B cell (primary cell): ENCODE data around the gene KHK. TPM values are rescaled to one million over a fixed set of nuclear protein-coding genes. Genes with fewer than 3 reads are reported as not detected.

Experiments used
- ATAC-seq: fragments of 200-7000 bp; cut with Tn5 transposase; one replicate; pipeline ENCODE4 v1.10.0; 2021; ENCODE audit warnings: low read depth, mild to moderate bottlenecking, moderate number of reproducible peaks, moderate library complexity
- CTCF ChIA-PET: fragments of 350-600 bp; sonication (Branson Sonifier 250); formaldehyde crosslinking; loops from one replicate; lab custom pipeline; 2021; ENCODE audit warnings: antibody characterized with exemption, inconsistent platforms; lab: Charles Lee
- POLR2A ChIA-PET: fragments of 350-600 bp; sonication (Branson Sonifier 250); formaldehyde crosslinking; loops from one replicate; lab custom pipeline; 2021; ENCODE audit warnings: antibody characterized with exemption; lab: Charles Lee
- DNase-seq: peaks from one replicate; pipeline ENCODE4 v3.0.0; 2013
- H2AFZ ChIP-seq: 2 replicates; pipeline ENCODE4 v1.6.1; 2012; ENCODE audit warnings: mild to moderate bottlenecking, low read depth, low read length; ENCODE audit not compliant: insufficient read depth, poor library complexity, severe bottlenecking
- H3K27ac ChIP-seq, 2 donors: 1 replicate in 1 of 2; 2 replicates in 1 of 2; pipeline ENCODE4 v1.5.1; 2012 to 2013; ENCODE audit warnings: low read length in 2 of 2, mild to moderate bottlenecking in 2 of 2, moderate library complexity in 1 of 2
- H3K27me3 ChIP-seq, 4 experiments: fragments of 200-600 bp in 1 of 4; sonication (generic) in 1 of 4; replicated peaks in 1 of 4; 1 replicate in 2 of 4; 2 replicates in 2 of 4; pipeline versions ENCODE4 v1.6.1 to v1.7.0; 2013 to 2016; ENCODE audit warnings: low read length in 3 of 4, mild to moderate bottlenecking in 2 of 4, mixed read lengths in 1 of 4, moderate library complexity in 1 of 4; ENCODE audit not compliant: insufficient read depth in 4 of 4, control insufficient read depth in 3 of 4; ENCODE audit errors: control extremely low read depth in 1 of 4
- H3K36me3 ChIP-seq, 2 experiments: replicated peaks in 1 of 2; 1 replicate in 1 of 2; 2 replicates in 1 of 2; pipeline versions ENCODE4 v1.6.1 to v1.7.1; 2013; ENCODE audit warnings: low read length in 1 of 2; ENCODE audit not compliant: insufficient read depth in 2 of 2, control insufficient read depth in 1 of 2; ENCODE audit errors: control extremely low read depth in 1 of 2, extremely low read depth in 1 of 2
- H3K4me1 ChIP-seq, 2 donors: fragments of 200-600 bp in 1 of 2; sonication (generic) in 1 of 2; 1 replicate in 1 of 2; 2 replicates in 1 of 2; pipeline versions ENCODE4 v1.5.1 to v1.6.1; 2013 to 2017; ENCODE audit warnings: low read length in 2 of 2; ENCODE audit not compliant: control insufficient read depth in 2 of 2, insufficient read depth in 2 of 2
- H3K4me2 ChIP-seq: replicated peaks from 2 replicates; pipeline ENCODE3; 2012; ENCODE audit warnings: mild to moderate bottlenecking, low read depth, low read length; ENCODE audit not compliant: poor library complexity, severe bottlenecking
- H3K4me3 ChIP-seq, 5 experiments: fragments of 200-600 bp in 1 of 5; sonication (generic) in 1 of 5; 1 replicate in 3 of 5; 2 replicates in 2 of 5; pipeline versions ENCODE4 v1.5.1 to v1.7.0; 2011 to 2016; ENCODE audit warnings: low read length in 4 of 5, mild to moderate bottlenecking in 4 of 5, low read depth in 2 of 5, control low read depth in 1 of 5, moderate library complexity in 1 of 5; ENCODE audit not compliant: insufficient read depth in 1 of 5; ENCODE audit errors: control extremely low read depth in 1 of 5, extremely low read depth in 1 of 5
- H3K79me2 ChIP-seq: fragments of 200-600 bp; sonication (generic); one replicate; pipeline ENCODE4 v1.6.0; 2016; ENCODE audit warnings: low read length; ENCODE audit not compliant: control insufficient read depth, insufficient read depth
- H3K9ac ChIP-seq: fragments of 200-600 bp; sonication (generic); 2 replicates; pipeline ENCODE4 v1.6.1; 2017; ENCODE audit warnings: mild to moderate bottlenecking, low read length, moderate library complexity
- H3K9me3 ChIP-seq, 3 donors: one replicate each; pipeline versions ENCODE4 v1.6.1 to v1.7.1; 2013; ENCODE audit warnings: low read length in 2 of 3; ENCODE audit not compliant: control insufficient read depth in 2 of 3, insufficient read depth in 1 of 3; ENCODE audit errors: control extremely low read depth in 1 of 3
- H4K20me1 ChIP-seq: 2 replicates; pipeline ENCODE4 v1.6.0; 2012; ENCODE audit warnings: mild to moderate bottlenecking, low read length; ENCODE audit not compliant: insufficient read depth, control insufficient read depth, poor library complexity, severe bottlenecking
- H3K27ac Mint-ChIP-seq: one replicate; pipeline ENCODE4 v1.8.0; 2021; ENCODE audit warnings: mixed read lengths
- H3K27me3 Mint-ChIP-seq: one replicate; pipeline ENCODE4 v1.8.0; 2021; ENCODE audit warnings: mixed read lengths
- H3K4me1 Mint-ChIP-seq: one replicate; pipeline ENCODE4 v1.8.0; 2021; ENCODE audit warnings: mixed read lengths
- H3K4me3 Mint-ChIP-seq: one replicate; pipeline ENCODE4 v1.8.0; 2021; ENCODE audit warnings: mixed read lengths
- H3K9me3 Mint-ChIP-seq: one replicate; pipeline ENCODE4 v1.8.0; 2022; ENCODE audit warnings: mixed read lengths; ENCODE audit not compliant: insufficient read depth
- EZH2 ChIP-seq: IDR thresholded peaks from 2 replicates; pipeline ENCODE4 v1.6.1; 2012; ENCODE audit warnings: borderline replicate concordance, low read depth, mild to moderate bottlenecking, moderate library complexity, low read length; ENCODE audit not compliant: insufficient read depth, poor library complexity, severe bottlenecking
- WGBS: methylation state at CpG from one replicate; pipeline ENCODE4 v1.1.5; 2013; ENCODE audit warnings: missing lambda C conversion rate; ENCODE audit not compliant: insufficient coverage; 5-methylcytosine and 5-hydroxymethylcytosine counted together
- intact Hi-C: fragments of 100-400 bp; cut with micrococcal nuclease; formaldehyde crosslinking; loops from one replicate; pipeline ENCODE4 v1.10.0; 2022
- polyA plus RNA-seq: library from polyadenylated mRNA; depleted of rRNA; stranded (reverse); fragments of >200 nt; gene quantifications from 2 replicates; pipeline ENCODE4 v1.2.3, GENCODE V29; 2012
- total RNA-seq, 2 donors: library from RNA; stranded (reverse); fragments of 120-200 nt in 1 of 2; gene quantifications; 1 replicate in 1 of 2; 2 replicates in 1 of 2; pipeline versions ENCODE4 v1.2.3 to v1.2.4, GENCODE V29; 2013 to 2022
- TF ChIP-seq, protein P1 (sequence below): fragments of 200-600 bp; IDR thresholded peaks from one replicate; pipeline ENCODE4 v1.8.0; 2022; ENCODE audit warnings: antibody characterized with exemption, mild to moderate bottlenecking

Gene KHK
- total and polyA plus RNA-seq, 2 donors (not counting 1 experiment from before 2014, with no cell fraction given), result 3.3 to 4.0 TPM

DNA sequence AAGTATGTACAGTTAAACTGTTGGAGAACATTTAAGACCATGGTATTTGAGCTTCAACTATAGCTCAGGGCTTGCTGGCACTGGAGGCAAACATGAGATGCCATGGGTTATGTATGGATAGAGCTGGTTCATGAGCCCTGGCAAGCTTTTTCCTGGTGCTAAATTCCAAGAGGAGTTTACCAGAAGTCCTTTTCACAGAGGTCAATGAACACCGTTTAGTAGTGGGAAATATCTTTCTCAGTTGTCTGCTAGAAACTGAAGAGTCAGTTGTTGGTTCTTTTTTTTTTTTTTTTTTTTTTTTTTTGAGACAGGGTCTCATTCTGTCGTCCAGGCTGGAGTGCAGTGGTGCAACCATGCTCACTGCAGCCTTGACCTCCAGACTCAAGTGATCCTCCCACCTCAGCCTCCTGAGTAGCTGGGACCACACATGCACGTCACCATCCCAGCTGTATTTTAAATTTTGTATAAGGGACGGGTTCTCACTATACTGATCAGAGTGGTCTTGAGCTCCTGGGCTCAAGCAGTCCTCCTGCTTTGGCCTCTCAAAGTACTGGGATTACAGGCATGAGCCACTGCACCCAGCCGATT lies 1.3 kb downstream of the KHK start:
- Mint-ChIP-seq H3K4me1 (peaks cover 18% of the 10 kb centered on the region), H3K4me3 (peak overlapping the region; percentile 91), H3K27ac (no peak overlapping the region), H3K9me3 (no peaks in the 10 kb centered on the region), H3K27me3 (no peaks in the 10 kb centered on the region)
- POLR2A ChIA-PET, result interaction anchor here (0.7 to 1.3 kb wide), 3 partner anchors 56 to 124 kb away, joined by 5 read pairs; partner anchors contain the start of genes ATRAID and SLC5A6
- Histone ChIP-seq H3K79me2 (peaks cover 4% of the 10 kb centered on the region), H3K27me3 (no peaks in the 10 kb centered on the region), H3K9ac (no peak overlapping the region), H4K20me1 (no peaks in the 10 kb centered on the region), H3K9me3 (no peaks in the 10 kb centered on the region), H3K36me3 (no peaks in the 10 kb centered on the region), H2AFZ (no peak overlapping the region), H3K4me2 (no peak overlapping the region), H3K27ac (no peak overlapping the region), H3K4me1 (peaks cover 13 to 20% of the 10 kb centered on the region in 2 donors), H3K4me3 (no peak overlapping the region)
- CTCF ChIA-PET, result interaction anchor here (0.6 to 3.4 kb wide), 8 partner anchors 9 to 243 kb away, joined by 3 to 14 read pairs (median 6); partner anchors contain the start of gene OST4
- intact Hi-C loops, result loop anchor here (5.0 to 10.0 kb wide), 4 partner anchors 126 to 1787 kb away; partner anchors contain the start of genes ASXL2, CENPA and TRMT61B
- TF ChIP-seq EZH2, result no peak
- TF ChIP-seq, protein P1, sequence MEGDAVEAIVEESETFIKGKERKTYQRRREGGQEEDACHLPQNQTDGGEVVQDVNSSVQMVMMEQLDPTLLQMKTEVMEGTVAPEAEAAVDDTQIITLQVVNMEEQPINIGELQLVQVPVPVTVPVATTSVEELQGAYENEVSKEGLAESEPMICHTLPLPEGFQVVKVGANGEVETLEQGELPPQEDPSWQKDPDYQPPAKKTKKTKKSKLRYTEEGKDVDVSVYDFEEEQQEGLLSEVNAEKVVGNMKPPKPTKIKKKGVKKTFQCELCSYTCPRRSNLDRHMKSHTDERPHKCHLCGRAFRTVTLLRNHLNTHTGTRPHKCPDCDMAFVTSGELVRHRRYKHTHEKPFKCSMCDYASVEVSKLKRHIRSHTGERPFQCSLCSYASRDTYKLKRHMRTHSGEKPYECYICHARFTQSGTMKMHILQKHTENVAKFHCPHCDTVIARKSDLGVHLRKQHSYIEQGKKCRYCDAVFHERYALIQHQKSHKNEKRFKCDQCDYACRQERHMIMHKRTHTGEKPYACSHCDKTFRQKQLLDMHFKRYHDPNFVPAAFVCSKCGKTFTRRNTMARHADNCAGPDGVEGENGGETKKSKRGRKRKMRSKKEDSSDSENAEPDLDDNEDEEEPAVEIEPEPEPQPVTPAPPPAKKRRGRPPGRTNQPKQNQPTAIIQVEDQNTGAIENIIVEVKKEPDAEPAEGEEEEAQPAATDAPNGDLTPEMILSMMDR, result no peak
- 97% methylated on average over 3 of the region's 5 CpGs for WGBS
- ATAC-seq, result no peak
- no peak for DNase-seq

DNA sequence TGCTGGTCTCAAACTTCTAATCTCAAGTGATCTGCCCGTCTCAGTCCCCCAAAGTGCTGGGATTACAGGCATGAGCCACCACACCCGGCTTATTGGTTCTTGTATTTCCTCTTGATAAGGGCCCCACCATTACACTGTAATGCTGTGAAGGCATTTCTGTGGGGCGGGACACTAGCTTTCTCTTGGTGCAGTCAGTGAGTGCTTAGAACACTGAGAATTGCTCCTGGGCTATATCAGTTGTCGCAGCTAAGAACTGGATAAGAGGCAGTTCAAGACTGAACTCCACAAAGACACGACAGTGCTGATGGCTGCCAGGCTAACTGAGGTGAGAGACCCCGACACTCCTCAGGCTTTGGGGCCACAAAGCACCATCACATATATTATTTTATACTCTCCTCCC lies 2.1 kb downstream of the KHK start:
- ATAC-seq (no peak), DNase-seq (no peak)
- POLR2A ChIA-PET, result no interaction called here
- CTCF ChIA-PET, result interaction anchor here (0.6 kb wide), 1 partner anchor 244 kb away, joined by 4 read pairs; no protein-coding TSS in a partner anchor
- H3K4me1 Mint-ChIP-seq, result peaks cover 18% of the 10 kb centered on the region
- Histone ChIP-seq H3K4me3 (no peak overlapping the region), H3K79me2 (peaks cover 4% of the 10 kb centered on the region), H3K9me3 (no peaks in the 10 kb centered on the region), H3K27me3 (no peaks in the 10 kb centered on the region), H3K27ac (no peak overlapping the region), H2AFZ (no peak overlapping the region), H3K9ac (no peak overlapping the region), H3K4me1 (peaks cover 13 to 20% of the 10 kb centered on the region in 2 donors), H3K36me3 (no peaks in the 10 kb centered on the region), H3K4me2 (no peak overlapping the region), H4K20me1 (no peaks in the 10 kb centered on the region)
- intact Hi-C loops, result loop anchor here (5.0 to 10.0 kb wide), 4 partner anchors 126 to 1786 kb away; partner anchors contain the start of genes ASXL2, CENPA and TRMT61B
- no peaks in the 10 kb centered on the region for H3K9me3 Mint-ChIP-seq
- TF ChIP-seq, protein P1, result no peak
- TF ChIP-seq EZH2, result no peak
- H3K27ac Mint-ChIP-seq, result no peak overlapping the region
- WGBS, result 92% methylated on average over 5 of the region's 6 CpGs
- no peaks in the 10 kb centered on the region for H3K27me3 Mint-ChIP-seq
- no peak overlapping the region for H3K4me3 Mint-ChIP-seq
